ENCODE measurements around the gene SPATS2. TPM values are rescaled to one million over a fixed set of nuclear protein-coding genes. Genes with fewer than 3 reads are reported as not detected.
A peak's percentile ranks its signal among the peaks of the same experiment; 100 is the strongest.

SPATS2 gene
- polyA plus RNA-seq, 1 of the 3 experiments (the other 2 are of a cell fraction) = 72.9 TPM

GRCh38 chr12:49515266-49515665 lies 148.0 kb downstream of the SPATS2 start:
- Histone ChIP-seq H3K4me3 (ENCODE audit: low read depth in 2 of 2, low read length in 1 of 2) (no peak overlapping the region), H3K4me2 (peak overlapping the region; percentile 59), H3K9me3 (no peaks in the 10 kb centered on the region), H3K9me2 (no peaks in the 10 kb centered on the region), H3K36me3 (replicated peaks in 1 of 2; ENCODE audit: control insufficient read depth in 1 of 2, insufficient read depth in 2 of 2, low read length in 1 of 2) (peaks cover 38 to 53% of the 10 kb centered on the region in 2 experiments), H4K20me1 (ENCODE audit: insufficient read depth) (no peaks in the 10 kb centered on the region), H3K9ac (peak overlapping the region; percentile 33; the same call in 1 of the 2 replicates), H3K27ac (ENCODE audit: low read depth in 2 of 2, low read length in 1 of 2) (peak overlapping the region; percentile 43 to 67; a peak in 3 of 4 replicates), H2AFZ (ENCODE audit: low read depth) (no peak overlapping the region), H3F3A (replicated peaks; ENCODE audit: insufficient read depth) (peaks cover 43% of the 10 kb centered on the region), H3K27me3 (ENCODE audit: insufficient read depth) (no peaks in the 10 kb centered on the region), H3K79me2 (ENCODE audit: insufficient read depth) (peaks cover 28% of the 10 kb centered on the region), H3K4me1 (ENCODE audit: control insufficient read depth in 1 of 2, insufficient read depth in 2 of 2, low read depth in 1 of 2, low read length in 1 of 2) (peaks cover 3 to 41% of the 10 kb centered on the region in 2 experiments; a peak in 3 of 4 replicates)
- DNase-seq = no peak
- WGBS (ENCODE audit: low lambda C conversion rate) = 20% methylated on average over 5 of the region's 5 CpGs
- ChIA-PET CTCF (interaction anchor here (1.0 to 26.5 kb wide), 13 partner anchors 11 to 230 kb away, joined by 3 to 617 read pairs (median 17); partner anchors contain the start of genes DNAJC22 and SPATS2), POLR2A (no interaction called here)
- TF ChIP-seq ZBTB33 (IDR thresholded peaks at IDR 0.05; ENCODE audit: borderline replicate concordance, low read depth) (no peak), NRF1 (IDR thresholded peaks at IDR 0.05; ENCODE audit: low read depth, low read length) (no peak), EP300 (IDR thresholded peaks at IDR 0.05; ENCODE audit: borderline replicate concordance in 1 of 2, low read depth in 1 of 2, low read length in 1 of 2) (peak in 1 of 2 experiments; percentile 29; a peak in 1 of 4 replicates), USF1 (IDR thresholded peaks at IDR 0.05; ENCODE audit: borderline replicate concordance, low read depth) (no peak), TCF12 (IDR thresholded peaks at IDR 0.05) (peak; percentile 65), FOSL2 (IDR thresholded peaks at IDR 0.05; ENCODE audit: borderline replicate concordance, low read depth) (peak; percentile 92), POLR2AphosphoS5 (IDR thresholded peaks at IDR 0.05; ENCODE audit: low read depth, low read length) (no peak), NFIC (IDR thresholded peaks at IDR 0.05; ENCODE audit: borderline replicate concordance) (peak; percentile 60), EZH2phosphoT487 (IDR thresholded peaks at IDR 0.05; ENCODE audit: borderline replicate concordance, low read depth) (no peak), MXI1 (IDR thresholded peaks at IDR 0.05; ENCODE audit: low read depth, low read length) (no peak), MEF2A (IDR thresholded peaks at IDR 0.05; ENCODE audit: borderline replicate concordance, low read depth) (peak; percentile 74; the same call in 1 of the 2 replicates), JUND (IDR thresholded peaks at IDR 0.05) (peak; percentile 79), TEAD4 (IDR thresholded peaks at IDR 0.05; ENCODE audit: borderline replicate concordance, insufficient read depth) (no peak)
- TF ChIP-seq, protein P1, sequence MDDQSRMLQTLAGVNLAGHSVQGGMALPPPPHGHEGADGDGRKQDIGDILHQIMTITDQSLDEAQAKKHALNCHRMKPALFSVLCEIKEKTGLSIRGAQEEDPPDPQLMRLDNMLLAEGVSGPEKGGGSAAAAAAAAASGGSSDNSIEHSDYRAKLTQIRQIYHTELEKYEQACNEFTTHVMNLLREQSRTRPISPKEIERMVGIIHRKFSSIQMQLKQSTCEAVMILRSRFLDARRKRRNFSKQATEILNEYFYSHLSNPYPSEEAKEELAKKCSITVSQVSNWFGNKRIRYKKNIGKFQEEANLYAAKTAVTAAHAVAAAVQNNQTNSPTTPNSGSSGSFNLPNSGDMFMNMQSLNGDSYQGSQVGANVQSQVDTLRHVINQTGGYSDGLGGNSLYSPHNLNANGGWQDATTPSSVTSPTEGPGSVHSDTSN (IDR thresholded peaks at IDR 0.05) = peak; percentile 42
